ENCODE measurements around the gene PARM1.

PARM1 gene

DNA sequence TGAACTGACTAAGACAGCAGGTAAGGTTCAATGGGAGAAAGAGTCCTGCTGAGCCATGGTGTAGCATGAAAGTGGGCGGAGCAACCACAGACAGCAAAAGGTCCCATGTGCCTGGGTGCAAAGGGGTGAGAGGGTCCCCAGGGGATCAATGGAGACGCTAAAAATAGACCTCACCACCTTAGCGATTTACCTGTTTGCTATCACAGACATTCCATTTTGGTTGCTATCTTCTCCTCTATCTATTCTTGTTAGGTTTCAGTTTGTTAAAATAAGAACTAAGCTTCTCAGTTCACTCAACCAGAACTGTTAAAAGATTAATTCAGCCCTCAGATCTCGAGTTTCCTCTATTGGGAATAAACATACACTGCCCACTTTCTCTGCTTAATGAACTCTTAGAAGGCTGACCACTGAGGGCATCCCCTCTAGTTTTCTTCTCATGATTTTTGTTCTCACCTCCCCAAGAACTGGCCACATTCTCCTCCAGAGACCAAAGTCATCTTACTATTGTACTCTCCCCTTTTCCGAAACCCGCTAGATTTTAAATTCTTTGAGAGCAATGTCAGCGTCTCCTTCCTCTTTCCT is 136.7 kb downstream of the PARM1 start:
- FAIRE-seq (no peak), DNase-seq (ENCODE audit: low spot score) (no peak)

DNA sequence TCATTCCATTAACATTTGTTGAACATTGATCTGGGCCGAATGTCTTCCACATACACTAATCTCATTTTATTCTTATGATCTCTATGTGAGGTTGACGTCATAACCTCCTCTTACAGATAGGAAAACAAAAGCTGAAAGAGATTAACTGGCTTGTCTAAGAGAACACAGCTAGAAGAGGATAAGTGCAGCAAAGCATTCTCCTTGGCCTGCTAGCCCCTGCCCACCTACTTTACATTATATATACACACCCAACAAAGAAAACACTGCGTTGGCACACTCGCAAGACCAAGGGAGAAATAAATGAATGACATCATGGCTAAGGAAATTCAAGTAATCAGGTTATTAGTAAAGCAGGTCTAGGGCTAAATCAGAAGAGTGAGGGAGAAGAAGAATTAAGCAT is 138.4 kb downstream of the PARM1 start:
- no peak for FAIRE-seq
- no peak for DNase-seq (ENCODE audit: low spot score)

DNA sequence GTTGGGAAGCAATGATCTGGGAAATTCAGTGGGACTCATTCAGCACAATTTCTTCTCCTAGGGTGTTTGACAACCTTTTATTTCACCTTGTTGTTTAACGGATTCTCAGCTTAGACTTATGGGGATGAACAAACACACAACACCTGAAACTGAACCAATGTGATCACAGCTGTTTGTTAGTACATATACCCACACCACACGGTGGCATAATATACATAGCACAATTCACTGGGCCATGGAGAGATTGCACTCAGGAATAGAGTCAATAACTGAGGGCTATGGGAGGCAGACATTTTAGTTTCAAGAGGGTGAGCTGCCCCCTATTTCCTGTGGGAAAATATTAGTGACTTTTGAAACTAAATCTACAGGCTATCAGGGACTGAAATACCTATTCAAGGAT is 148.0 kb downstream of the PARM1 start:
- FAIRE-seq (no peak), DNase-seq (ENCODE audit: low spot score) (no peak)

DNA sequence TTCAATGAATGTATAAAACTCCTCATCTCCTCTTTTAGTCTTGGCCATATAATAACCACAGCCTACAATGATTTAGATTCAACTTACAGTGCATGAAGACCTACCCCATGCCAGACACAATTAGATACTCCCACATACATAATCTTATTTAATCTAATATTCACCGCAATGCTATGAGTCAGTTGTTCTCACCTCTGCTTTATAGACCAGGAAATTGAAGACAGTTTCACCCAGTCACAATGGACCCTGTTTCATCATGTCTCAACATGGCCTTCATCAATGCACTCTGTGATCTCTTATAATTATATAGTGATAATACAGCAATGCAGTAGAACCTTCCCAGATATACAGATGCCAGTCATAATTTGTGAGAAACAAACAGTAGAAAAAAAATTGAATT is 148.6 kb downstream of the PARM1 start:
- FAIRE-seq: no peak
- no peak for DNase-seq (ENCODE audit: low spot score)

DNA sequence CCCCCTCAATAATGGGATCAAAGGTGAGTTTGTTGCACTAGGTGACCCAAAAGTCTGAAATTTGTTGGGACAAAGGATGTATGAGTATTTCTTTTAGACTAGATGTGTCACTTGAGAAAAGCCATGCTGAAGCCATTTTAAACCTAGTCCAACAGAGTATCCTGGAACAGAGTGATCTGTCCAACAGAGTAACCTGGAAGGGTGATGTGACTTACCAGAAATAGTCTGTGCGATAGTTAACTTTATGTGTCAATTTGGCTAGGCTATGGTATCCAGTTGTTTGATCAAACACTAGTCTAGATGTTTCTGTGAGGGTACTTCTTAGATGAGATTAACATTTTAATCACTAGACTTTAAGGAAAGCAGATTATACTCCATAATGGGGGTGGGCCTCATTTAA is 154.5 kb downstream of the PARM1 start:
- DNase-seq (ENCODE audit: low spot score) (no peak), FAIRE-seq (no peak)

DNA sequence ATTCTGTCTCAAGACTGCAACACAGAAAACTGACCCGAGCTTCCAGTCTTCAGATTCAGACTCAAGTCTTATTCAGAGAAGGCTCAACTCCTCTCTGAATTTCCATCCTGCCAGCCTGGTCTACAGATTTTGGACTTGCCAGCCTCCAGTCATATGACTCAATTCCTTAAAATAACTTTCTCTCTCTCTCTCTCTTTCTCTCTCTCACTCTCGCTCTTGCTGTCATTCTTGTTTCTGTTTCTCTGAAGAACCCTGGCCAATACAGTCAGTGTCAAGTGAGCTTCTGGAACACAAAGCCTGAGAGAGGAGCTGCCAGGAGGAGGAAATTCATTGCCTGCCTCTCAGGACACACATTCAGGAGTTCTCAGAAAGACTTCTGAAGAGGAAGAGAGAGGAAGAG is 154.9 kb downstream of the PARM1 start:
- FAIRE-seq: no peak
- no peak for DNase-seq (ENCODE audit: low spot score)

DNA sequence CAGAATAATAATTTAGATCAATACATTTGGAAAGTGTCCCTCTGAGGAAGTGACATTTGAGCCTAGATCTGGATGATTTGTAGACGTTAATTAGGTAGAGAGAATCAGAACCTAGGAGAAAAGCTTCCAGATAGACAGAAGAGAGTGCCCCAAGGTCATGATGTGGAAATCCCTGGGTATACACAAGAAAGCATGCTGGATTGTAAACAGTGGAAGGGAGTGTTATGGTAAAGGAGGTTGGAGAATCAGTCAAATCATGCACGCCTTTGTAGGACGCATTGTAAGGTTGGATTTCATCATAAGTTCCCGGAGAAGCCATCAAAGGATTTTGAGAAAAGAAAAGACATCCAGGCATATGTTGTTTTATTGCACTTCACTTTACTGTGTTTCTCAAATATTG is 156.3 kb downstream of the PARM1 start:
- FAIRE-seq (no peak), DNase-seq (ENCODE audit: low spot score) (no peak)

DNA sequence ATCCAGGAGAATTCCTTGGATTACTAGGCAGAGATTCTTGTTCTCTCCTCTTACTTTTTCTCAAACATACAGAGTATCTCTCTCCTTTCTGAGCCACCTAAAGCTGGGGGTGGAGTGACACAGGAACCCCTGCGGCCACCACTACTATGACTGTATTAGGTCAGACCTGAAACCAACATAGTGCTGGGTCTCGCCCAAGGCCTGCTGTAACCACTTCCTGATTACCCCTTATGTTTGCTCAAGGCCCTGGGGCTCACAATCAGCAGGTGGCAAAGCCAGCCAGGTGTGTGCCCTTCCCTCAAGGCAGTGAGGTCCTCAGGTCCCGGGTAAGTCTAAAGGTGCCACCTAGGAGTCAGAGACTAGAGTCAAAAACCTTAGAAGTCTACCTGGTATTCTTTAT is 166.4 kb downstream of the PARM1 start:
- DNase-seq (ENCODE audit: low spot score): no peak

More for the DNA sequence above, 166.4 kb downstream of the PARM1 start:
- no peak for FAIRE-seq

Data from RCC 7860 (cell line).